Esophagus muscularis mucosa (tissue), 4 donors: ENCODE measurements around the gene SLC10A7. TPM values are rescaled to one million over a fixed set of nuclear protein-coding genes. Genes with fewer than 3 reads are reported as not detected.

Experiments used
- DNase-seq: peaks from one replicate; pipeline ENCODE4 v3.0.0-alpha.2; 2017; ENCODE audit errors: extremely low spot score
- H3K27ac ChIP-seq, 4 donors: fragments of 200-600 bp; sonication (generic); replicated peaks in 1 of 4; 1 replicate in 3 of 4; 2 replicates in 1 of 4; pipeline ENCODE4 v1.5.1; 2016 to 2019; ENCODE audit warnings: mild to moderate bottlenecking in 1 of 4
- H3K27me3 ChIP-seq, 4 donors: fragments of 200-600 bp; sonication (generic); one replicate each; pipeline versions ENCODE4 v1.5.1 to v1.6.0; 2016 to 2019
- H3K36me3 ChIP-seq, 4 donors: fragments of 200-600 bp; sonication (generic); one replicate each; pipeline ENCODE4 v1.5.1; 2016 to 2019
- H3K4me1 ChIP-seq, 4 donors: fragments of 200-600 bp; sonication (generic); one replicate each; pipeline ENCODE4 v1.5.1; 2016 to 2019
- H3K4me3 ChIP-seq, 4 donors: fragments of 200-600 bp; sonication (generic); 1 replicate in 2 of 4; 2 replicates in 2 of 4; pipeline ENCODE4 v1.5.1; 2016 to 2019; ENCODE audit warnings: mild to moderate bottlenecking in 4 of 4, moderate library complexity in 1 of 4
- H3K9me3 ChIP-seq, 4 donors: fragments of 200-600 bp; sonication (generic); 1 replicate in 3 of 4; 2 replicates in 1 of 4; pipeline ENCODE4 v1.5.1; 2016 to 2019
- CTCF ChIP-seq, 3 experiments: fragments of 200-600 bp in 2 of 3; fragments of 450-650 bp in 1 of 3; sonication (generic) in 2 of 3; IDR thresholded peaks; one replicate each; pipeline ENCODE4 v1.5.1; 2017 to 2019; ENCODE audit warnings: antibody characterized with exemption in 3 of 3, mild to moderate bottlenecking in 2 of 3, moderate library complexity in 1 of 3
- EP300 ChIP-seq: sonication (generic); formaldehyde crosslinking; IDR thresholded peaks from one replicate; pipeline ENCODE4 v1.6.1; 2017; ENCODE audit warnings: antibody characterized with exemption
- POLR2A ChIP-seq: fragments of 450-650 bp; IDR thresholded peaks from one replicate; pipeline ENCODE4 v1.6.1; 2017; ENCODE audit warnings: antibody characterized with exemption, moderate library complexity, mild to moderate bottlenecking, low read depth
- POLR2AphosphoS5 ChIP-seq, 2 donors: sonication (generic); formaldehyde crosslinking; IDR thresholded peaks; one replicate each; pipeline ENCODE4 v1.6.1; 2017; ENCODE audit warnings: antibody characterized with exemption in 2 of 2
- WGBS: methylation state at CpG from one replicate; pipeline ENCODE4 v1.1.5; 2018; 5-methylcytosine and 5-hydroxymethylcytosine counted together
- intact Hi-C: fragments of 100-400 bp; cut with DNase I; formaldehyde crosslinking; loops from one replicate; pipeline ENCODE4 v1.15.1; 2023
- total RNA-seq, 4 donors: library from RNA; depleted of rRNA; stranded (reverse); fragments of >200 nt; gene quantifications; one replicate each; pipeline versions ENCODE4 v1.1.0 to v1.2.1, GENCODE V29; 2016

The SLC10A7 gene
- total RNA-seq, 4 donors from 2014 or later = 3.3 to 6.2 (median 5.7) TPM

GRCh38 chr4:146222313-146222712 lies 299.4 kb downstream of the SLC10A7 start:
- DNase-seq = peak; percentile 91
- no peaks in the 10 kb centered on the region for H3K36me3 ChIP-seq
- 82% methylated on average over 8 of the region's 8 CpGs for WGBS
- intact Hi-C loops = no loop called here
- H3K27ac ChIP-seq = no peak overlapping the region
- H3K4me1 ChIP-seq = no peaks in the 10 kb centered on the region
- no peaks in the 10 kb centered on the region for H3K27me3 ChIP-seq
- H3K4me3 ChIP-seq = no peak overlapping the region
- no peaks in the 10 kb centered on the region for H3K9me3 ChIP-seq
- no peak for TF ChIP-seq EP300
- no peak for TF ChIP-seq CTCF (IDR thresholded peaks at IDR 0.05)
- no peak for TF ChIP-seq POLR2A

DNA sequence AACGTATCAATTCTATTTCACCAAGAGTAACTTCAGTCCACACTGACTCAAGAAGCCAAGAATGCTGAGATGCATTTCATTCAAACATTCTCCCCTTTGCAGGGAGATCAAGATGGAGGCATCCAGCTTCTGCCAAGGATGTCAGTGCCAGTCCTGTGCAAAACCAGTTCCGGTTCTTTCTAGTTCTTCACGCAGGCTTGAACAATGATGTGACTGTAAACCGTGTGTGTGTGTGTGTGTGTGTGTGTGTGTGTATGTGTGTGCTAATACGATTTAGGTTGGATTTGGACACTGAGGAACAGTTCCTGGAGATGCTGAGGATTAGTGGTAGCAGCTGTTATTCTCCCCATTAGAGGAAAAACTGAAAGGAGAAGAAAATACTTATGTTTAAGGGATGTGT lies 307.5 kb downstream of the SLC10A7 start, which contains the start of gene REELD1:
REELD1 (plus strand) TSS at position 301 of the 400 bp plus-strand sequence. CDS start 2,415 bp downstream, outside the sequence.
- H3K27me3 ChIP-seq = no peaks in the 10 kb centered on the region
- no peaks in the 10 kb centered on the region for H3K36me3 ChIP-seq
- TF ChIP-seq POLR2AphosphoS5 (IDR thresholded peaks at IDR 0.05) = no peak
- TF ChIP-seq EP300 = no peak
- no peak for TF ChIP-seq CTCF (IDR thresholded peaks at IDR 0.05)
- no peak for TF ChIP-seq POLR2A
- no peak within 1 kb of the TSS for H3K4me3 ChIP-seq
- H3K9me3 ChIP-seq = no peaks in the 10 kb centered on the region
- 81% methylated on average over 5 of the region's 5 CpGs for WGBS
- H3K4me1 ChIP-seq = no peaks in the 10 kb centered on the region
- intact Hi-C loops = no loop called here
- no peak within 1 kb of the TSS for H3K27ac ChIP-seq
- no peak for DNase-seq

GRCh38 chr4:146212781-146213180 lies 309.0 kb downstream of the SLC10A7 start:
- H3K4me3 ChIP-seq = no peak overlapping the region
- H3K27ac ChIP-seq = no peak overlapping the region

GRCh38 chr4:146211440-146211839 lies 310.3 kb downstream of the SLC10A7 start:
- Histone ChIP-seq H3K27me3 (peaks cover 0 to 3% (median 0%) of the 10 kb centered on the region in 4 donors), H3K27ac (no peak overlapping the region), H3K4me1 (no peaks in the 10 kb centered on the region), H3K4me3 (no peak overlapping the region), H3K36me3 (no peaks in the 10 kb centered on the region), H3K9me3 (no peaks in the 10 kb centered on the region)
- 84% methylated on average over 7 of the region's 7 CpGs for WGBS
- no peak for DNase-seq
- TF ChIP-seq CTCF (IDR thresholded peaks at IDR 0.05) (no peak), EP300 (no peak), POLR2A (no peak), POLR2AphosphoS5 (IDR thresholded peaks at IDR 0.05) (no peak)
- intact Hi-C loops = no loop called here

More at GRCh38 chr4:146212781-146213180, 309.0 kb downstream of the SLC10A7 start:
- TF ChIP-seq CTCF (IDR thresholded peaks at IDR 0.05) = no peak
- TF ChIP-seq POLR2AphosphoS5 (IDR thresholded peaks at IDR 0.05) = no peak
- TF ChIP-seq EP300 = no peak
- no peak for TF ChIP-seq POLR2A
- intact Hi-C loops = no loop called here
- no peak for DNase-seq
- Histone ChIP-seq H3K27me3 (peaks cover 0 to 3% (median 0%) of the 10 kb centered on the region in 4 donors), H3K36me3 (no peaks in the 10 kb centered on the region), H3K4me1 (no peaks in the 10 kb centered on the region), H3K9me3 (no peaks in the 10 kb centered on the region)
- WGBS = 87% methylated on average over 9 of the region's 9 CpGs

DNA sequence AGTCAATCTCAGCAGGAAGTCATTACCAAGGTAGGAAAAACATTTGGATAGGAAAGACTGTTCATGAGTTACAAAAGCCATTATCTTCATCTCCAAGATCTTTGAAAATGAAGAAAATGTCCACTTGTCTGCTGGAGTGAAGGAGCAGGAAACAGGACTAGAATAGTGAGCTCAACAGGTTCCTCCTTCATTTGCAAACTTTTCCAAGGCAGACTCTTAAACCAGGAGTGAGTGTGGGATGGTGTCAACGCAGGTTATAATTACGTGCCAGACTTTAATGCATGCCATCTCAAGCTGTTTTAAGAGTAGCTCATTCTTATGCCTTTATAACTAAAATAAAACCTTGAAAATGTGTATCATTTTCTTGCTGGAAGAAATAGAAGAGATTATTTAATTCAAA lies 310.9 kb downstream of the SLC10A7 start:
- H3K36me3 ChIP-seq = no peaks in the 10 kb centered on the region
- no peaks in the 10 kb centered on the region for H3K9me3 ChIP-seq
- H3K4me1 ChIP-seq = no peaks in the 10 kb centered on the region
- no peak overlapping the region for H3K4me3 ChIP-seq
- whole genome bisulfite sequencing = 74% methylated on average over 2 of the region's 2 CpGs
- H3K27me3 ChIP-seq = peaks cover 0 to 3% (median 0%) of the 10 kb centered on the region in 4 donors
- DNase-seq = no peak
- intact Hi-C loops = no loop called here
- no peak overlapping the region for H3K27ac ChIP-seq
- TF ChIP-seq CTCF (IDR thresholded peaks at IDR 0.05) (no peak), POLR2AphosphoS5 (IDR thresholded peaks at IDR 0.05) (no peak), POLR2A (no peak)
